ENCODE results near the gene SPTY2D1.
"Not testable (repeated sequence)": the region's sequence is repeated elsewhere in the genome, so short reads cannot be mapped to it uniquely, and the experiment has no call there.

SPTY2D1 gene, protein sequence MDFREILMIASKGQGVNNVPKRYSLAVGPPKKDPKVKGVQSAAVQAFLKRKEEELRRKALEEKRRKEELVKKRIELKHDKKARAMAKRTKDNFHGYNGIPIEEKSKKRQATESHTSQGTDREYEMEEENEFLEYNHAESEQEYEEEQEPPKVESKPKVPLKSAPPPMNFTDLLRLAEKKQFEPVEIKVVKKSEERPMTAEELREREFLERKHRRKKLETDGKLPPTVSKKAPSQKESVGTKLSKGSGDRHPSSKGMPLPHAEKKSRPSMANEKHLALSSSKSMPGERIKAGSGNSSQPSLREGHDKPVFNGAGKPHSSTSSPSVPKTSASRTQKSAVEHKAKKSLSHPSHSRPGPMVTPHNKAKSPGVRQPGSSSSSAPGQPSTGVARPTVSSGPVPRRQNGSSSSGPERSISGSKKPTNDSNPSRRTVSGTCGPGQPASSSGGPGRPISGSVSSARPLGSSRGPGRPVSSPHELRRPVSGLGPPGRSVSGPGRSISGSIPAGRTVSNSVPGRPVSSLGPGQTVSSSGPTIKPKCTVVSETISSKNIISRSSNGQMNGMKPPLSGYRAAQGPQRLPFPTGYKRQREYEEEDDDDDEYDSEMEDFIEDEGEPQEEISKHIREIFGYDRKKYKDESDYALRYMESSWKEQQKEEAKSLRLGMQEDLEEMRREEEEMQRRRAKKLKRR

GRCh38 chr11:18634140-18635032, at the start of gene SPTY2D1:
Gene SPTY2D1, minus strand, starts transcription at chr11:18634342. Its CDS starts 85 bp downstream, at chr11:18634257.
- DNase-seq = peak; percentile 96 to 98

GRCh38 chr11:18682466-18682865, 48.3 kb upstream of the SPTY2D1 start:
- DNase-seq = no peak

DNA sequence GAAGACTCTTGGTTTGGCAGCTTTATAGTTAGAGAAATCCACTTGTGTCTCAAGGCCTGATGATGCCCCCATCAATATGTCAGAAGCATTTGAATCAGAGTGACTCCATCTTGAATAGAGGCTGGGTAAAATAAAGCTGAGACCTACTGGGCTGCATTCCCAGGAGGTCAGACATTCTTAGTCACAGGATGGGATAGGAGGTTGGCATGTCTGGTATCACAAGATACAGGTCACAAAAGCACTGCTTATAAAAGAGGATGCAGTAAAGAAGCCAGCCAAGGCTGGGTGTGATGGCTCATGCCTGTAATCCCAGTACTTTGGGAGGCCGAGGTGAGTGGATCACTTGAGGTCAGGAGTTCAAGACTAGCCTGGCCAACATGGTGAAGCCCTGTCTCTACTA, 47.8 kb upstream of the SPTY2D1 start:
- DNase-seq = not testable (repeated sequence)

DNA sequence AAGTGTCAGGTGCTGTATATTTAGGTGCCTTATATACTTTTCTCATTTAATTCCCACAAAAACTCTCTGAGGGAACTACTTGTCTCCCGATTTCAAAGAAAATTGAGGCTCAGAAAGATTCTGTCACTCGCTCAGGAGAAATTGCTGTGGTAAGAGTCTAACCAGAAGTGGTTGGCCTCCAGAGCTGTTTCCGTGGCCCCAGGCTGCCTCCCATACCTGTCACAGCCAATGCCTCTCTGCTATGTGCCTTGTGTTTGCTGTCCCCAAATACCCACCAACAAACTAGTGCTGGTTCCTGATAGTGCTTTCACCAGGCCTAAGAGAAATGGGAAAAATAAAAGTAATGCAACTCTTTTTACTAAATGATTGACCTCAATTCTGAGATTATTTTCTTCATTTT, 43.4 kb upstream of the SPTY2D1 start:
- DNase-seq = no peak

GRCh38 chr11:18676803-18677202, 42.7 kb upstream of the SPTY2D1 start:
- DNase-seq = no peak

DNA sequence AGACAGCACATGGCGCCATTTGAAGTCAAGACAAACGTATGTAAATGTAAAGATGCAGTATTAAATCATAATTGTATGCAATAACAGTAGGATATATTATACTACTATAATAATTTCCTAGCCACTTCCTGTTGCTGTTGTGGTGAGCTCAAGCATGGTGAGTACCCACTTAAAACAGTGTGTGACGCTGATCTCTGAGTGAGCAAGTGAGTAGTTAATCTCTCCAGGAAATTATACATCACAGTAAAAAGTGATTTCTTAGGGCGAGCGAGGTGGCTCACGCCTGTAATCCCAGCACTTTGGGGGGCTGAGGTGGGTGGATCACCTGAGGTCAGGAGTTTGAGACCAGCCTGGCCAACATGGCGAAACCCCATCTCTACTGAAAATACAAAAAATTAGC, 38.1 kb upstream of the SPTY2D1 start:
- DNase-seq = peak; percentile 48 to 51

DNA sequence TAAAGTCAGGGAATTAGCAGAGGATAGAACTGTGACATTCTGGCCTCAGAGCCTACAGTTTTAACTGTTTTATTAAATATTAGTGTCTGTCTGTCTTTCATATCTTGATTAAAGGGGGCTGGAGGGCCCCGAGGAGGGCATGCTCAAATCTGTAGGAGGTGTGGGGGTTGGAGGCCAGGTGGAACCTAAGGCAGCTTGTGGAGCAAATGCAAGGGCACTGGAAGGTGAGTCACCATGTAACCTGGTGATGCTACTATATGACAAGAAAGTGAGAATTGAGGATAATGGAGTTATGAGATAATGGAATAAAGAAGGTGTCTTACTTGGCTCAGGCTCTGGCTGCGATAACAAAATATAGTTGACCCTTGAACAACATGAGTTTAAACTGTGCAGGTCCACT, 37.1 kb upstream of the SPTY2D1 start:
- peak; percentile 34 to 48 for DNase-seq

DNA sequence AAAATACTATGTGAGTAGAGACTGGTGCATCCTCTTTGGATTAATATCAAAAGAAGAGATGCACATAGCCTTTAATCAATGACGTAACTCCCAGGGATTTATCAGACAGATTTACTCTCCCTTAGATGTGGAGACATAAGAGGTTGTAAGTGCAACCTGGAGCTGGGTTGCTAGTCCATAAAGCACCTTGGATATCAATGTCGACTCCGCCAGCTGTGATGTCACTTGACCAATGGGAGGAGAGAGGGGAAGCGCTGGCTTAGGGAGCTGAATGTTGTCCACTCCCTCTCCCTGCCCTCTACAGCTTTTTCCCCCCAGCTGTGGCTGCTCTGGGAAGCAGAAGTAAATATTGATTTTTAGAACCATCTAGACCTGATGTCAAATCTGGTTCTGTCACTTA, 35.6 kb upstream of the SPTY2D1 start:
- no peak for DNase-seq

GRCh38 chr11:18669219-18669596, 35.1 kb upstream of the SPTY2D1 start:
- peak; percentile 4 to 12 for DNase-seq

DNA sequence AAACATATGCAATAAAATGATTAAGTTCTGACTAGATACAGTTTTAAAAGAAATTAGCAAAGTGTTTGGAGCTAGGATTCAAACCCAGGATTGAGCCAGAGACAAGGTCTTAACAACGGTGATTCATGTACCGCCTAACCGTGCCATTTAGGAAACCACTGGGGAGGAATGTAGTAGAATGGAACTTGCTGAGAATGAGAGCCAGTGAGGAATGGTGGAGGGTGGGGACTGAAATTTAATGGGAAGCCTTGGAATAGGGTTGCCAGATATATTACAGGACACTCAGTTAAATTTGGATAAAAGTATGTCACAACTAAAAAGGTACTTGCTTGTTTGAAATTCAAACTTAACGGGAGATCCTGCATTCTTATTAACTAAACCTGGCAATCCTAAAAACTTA, 34.0 kb upstream of the SPTY2D1 start:
- DNase-seq = no peak

DNA sequence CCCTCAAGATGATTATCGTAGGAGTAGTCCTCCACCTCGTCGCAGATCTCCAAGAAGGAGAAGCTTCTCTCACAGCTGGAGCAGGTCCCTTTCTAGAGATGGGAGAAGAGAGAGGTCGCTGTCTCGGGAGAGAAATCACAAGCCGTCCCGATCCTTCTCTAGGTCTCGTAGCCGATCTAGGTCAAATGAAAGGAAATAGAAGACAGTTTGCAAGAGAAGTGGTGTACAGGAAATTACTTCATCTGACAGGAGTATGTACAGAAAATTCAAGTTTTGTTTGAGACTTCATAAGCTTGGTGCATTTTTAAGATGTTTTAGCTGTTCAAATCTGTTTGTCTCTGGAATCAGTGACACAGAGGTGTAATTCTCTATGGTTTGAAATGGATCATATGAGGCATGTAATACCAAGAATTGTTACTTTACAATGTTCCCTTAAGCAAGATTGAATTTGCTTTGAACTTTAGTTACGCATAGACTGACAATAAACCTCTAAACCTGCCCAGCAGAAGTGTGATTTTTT, 31.3 kb upstream of the SPTY2D1 start:
- not testable (repeated sequence) for DNase-seq

- DNase-seq = no peak
These were observed 23.5 kb upstream of the SPTY2D1 start for GRCh38 chr11:18657673-18658072.

DNA sequence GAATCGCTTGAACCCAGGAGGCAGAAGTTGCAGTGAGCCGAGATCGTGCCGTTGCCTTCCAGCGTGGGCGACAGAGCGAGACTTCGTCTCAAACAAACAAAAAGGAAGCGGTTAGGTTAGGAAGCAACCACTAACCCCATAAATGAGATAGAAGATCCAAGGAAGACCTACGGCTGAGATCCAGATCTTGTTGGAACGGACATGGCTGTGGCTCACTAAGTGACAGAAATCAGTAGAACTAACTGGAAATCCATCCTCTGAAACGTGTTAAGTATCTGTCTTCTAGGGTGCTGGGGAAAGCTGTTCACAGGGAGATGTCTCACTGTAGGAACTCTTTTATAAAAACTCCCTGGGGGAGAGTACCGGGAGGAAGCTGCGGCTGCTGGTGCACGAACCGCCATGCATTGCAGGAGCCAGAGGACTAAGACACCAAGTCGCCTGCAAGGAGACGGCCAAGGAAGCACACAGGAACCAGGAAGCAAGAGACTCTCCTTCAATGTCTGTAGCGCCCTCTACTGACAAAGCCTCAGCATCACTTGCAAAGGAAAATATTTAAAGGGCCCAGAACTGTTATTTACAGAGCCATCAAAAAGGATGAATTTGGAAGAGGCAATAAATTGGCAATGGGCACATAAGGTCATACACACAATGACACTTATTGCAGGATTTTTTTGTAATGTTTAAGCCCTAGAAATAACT, 16.9 kb upstream of the SPTY2D1 start:
- peak; percentile 33 to 40 for DNase-seq

GRCh38 chr11:18650353-18650752, 16.2 kb upstream of the SPTY2D1 start:
- DNase-seq = no peak

- not testable (repeated sequence) for DNase-seq
These were observed 8.9 kb upstream of the SPTY2D1 start for GRCh38 chr11:18643034-18643433.

GRCh38 chr11:18641677-18642076, 7.5 kb upstream of the SPTY2D1 start:
- no peak for DNase-seq

DNA sequence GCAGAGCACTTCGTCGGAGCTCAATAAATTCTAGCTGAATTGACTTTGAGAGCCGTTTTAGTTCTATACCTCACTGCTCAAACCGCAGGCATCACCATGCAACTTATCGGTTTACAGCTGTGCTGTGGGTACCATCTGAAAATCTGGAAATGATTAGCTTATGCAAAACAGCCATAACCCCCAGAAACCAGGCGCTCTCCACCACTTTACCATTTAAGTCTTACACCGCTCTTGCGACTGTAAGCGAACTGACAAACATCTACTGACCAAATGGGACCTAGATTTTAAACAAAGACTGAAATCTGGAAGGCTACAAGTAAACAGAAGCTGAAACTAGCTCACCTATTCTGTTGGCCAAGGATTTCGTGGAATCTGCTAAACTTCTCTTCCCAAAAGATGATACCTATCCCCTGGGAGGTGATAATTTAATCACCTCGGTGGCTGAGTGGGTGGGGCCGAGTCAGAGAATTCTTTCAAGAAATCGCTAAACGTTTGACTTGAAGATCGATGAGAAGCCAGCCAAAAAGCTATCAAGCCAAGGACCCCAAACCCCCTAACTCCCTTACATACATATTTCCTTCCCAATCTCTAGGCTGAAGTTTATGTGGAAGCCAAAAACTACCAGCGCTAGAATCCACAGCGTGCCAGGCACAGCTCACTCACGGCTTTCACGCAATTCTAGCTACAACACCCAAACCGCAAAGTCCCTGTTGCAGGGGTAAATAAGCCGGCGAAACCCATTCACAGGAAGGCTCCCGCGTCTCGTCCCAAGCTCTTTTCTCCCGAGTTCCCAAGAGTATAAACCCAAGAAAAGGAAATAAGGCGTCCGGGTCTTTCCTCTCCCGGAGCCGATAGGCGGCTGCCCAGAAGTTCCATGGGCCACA, 644 bp downstream of the SPTY2D1 start:
- no peak for DNase-seq

- no peak for DNase-seq
These were observed 1.3 kb downstream of the SPTY2D1 start for GRCh38 chr11:18632841-18633240.

- DNase-seq = no peak
These were observed 10.0 kb downstream of the SPTY2D1 start for GRCh38 chr11:18624161-18624560.

DNA sequence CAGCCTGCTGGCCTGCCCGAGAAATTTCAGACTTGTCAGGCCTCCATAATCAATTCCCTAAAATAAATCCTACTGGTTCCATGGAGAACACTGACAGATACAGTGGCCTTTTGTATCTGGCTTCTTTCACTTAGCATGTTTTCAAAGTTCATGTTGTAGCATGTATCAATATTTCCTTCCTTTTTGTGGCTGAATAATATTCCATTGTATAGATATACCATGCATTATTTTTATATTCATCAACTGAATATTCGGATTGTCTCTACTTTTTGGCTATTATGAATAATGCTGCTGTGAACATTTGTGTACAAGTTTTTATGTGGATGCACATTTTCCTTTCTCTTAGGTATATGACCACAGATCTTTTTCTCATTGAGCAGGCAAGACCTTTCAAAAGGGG, 10.4 kb downstream of the SPTY2D1 start:
- DNase-seq = no peak

GRCh38 chr11:18618342-18619025, 15.7 kb downstream of the SPTY2D1 start:
- DNase-seq = no peak
